WTC11 (cell line): ENCODE measurements around the gene PHC3. TPM values are rescaled to one million over a fixed set of nuclear protein-coding genes. Genes with fewer than 3 reads are reported as not detected.
"Not testable (repeated sequence)": the region's sequence is repeated elsewhere in the genome, so short reads cannot be mapped to it uniquely, and the experiment has no call there.

ENCODE experiments used
- ATAC-seq: fragments of 200-7000 bp; cut with Tn5 transposase; 2 replicates; pipeline ENCODE4 v1.10.0; 2021; ENCODE audit warnings: mild to moderate bottlenecking, moderate library complexity
- CTCF ChIA-PET: fragments of 300-600 bp; sonication (Branson Sonifier 250); formaldehyde crosslinking; loops from one replicate; lab custom pipeline; 2021; ENCODE audit warnings: antibody characterized with exemption; lab: Charles Lee
- POLR2A ChIA-PET: fragments of 350-600 bp; sonication (Branson Sonifier 250); formaldehyde crosslinking; loops from one replicate; lab custom pipeline; 2021; ENCODE audit warnings: antibody characterized with exemption; lab: Charles Lee
- DNase-seq: peaks from one replicate; pipeline ENCODE4 v3.0.0; 2021; ENCODE audit warnings: low spot score
- H3K27ac Mint-ChIP-seq: 2 replicates; pipeline ENCODE4 v1.8.0; 2021; ENCODE audit warnings: mixed read lengths
- H3K27me3 Mint-ChIP-seq: 2 replicates; pipeline ENCODE4 v1.8.0; 2021; ENCODE audit warnings: low read depth, mild to moderate bottlenecking, moderate library complexity, mixed read lengths
- H3K36me3 Mint-ChIP-seq: 2 replicates; pipeline ENCODE4 v1.8.0; 2021; ENCODE audit warnings: mixed read lengths
- H3K4me1 Mint-ChIP-seq: 2 replicates; pipeline ENCODE4 v1.8.0; 2022; ENCODE audit warnings: mixed read lengths
- H3K4me3 Mint-ChIP-seq: 2 replicates; pipeline ENCODE4 v1.8.0; 2021; ENCODE audit warnings: mild to moderate bottlenecking, moderate library complexity, mixed read lengths
- H3K9me3 Mint-ChIP-seq: 2 replicates; pipeline ENCODE4 v1.8.0; 2021; ENCODE audit warnings: mixed read lengths
- CREB1 ChIP-seq: sonication (generic); formaldehyde crosslinking; IDR thresholded peaks from 2 replicates; pipeline ENCODE4 v1.8.0; 2023; ENCODE audit warnings: mild to moderate bottlenecking, missing genetic modification reagents
- CREM ChIP-seq: sonication (generic); formaldehyde crosslinking; IDR thresholded peaks from 2 replicates; pipeline ENCODE4 v1.8.1; 2022; ENCODE audit warnings: mild to moderate bottlenecking, missing genetic modification reagents, moderate library complexity
- CTCF ChIP-seq: fragments of 200-600 bp; IDR thresholded peaks from 2 replicates; pipeline ENCODE4 v1.8.0; 2022; ENCODE audit warnings: antibody characterized with exemption
- E2F4 ChIP-seq: sonication (generic); formaldehyde crosslinking; IDR thresholded peaks from 2 replicates; pipeline ENCODE4 v1.8.1; 2022; ENCODE audit warnings: low read depth, mild to moderate bottlenecking, moderate library complexity, missing genetic modification reagents, borderline replicate concordance
- ETV6 ChIP-seq: sonication (generic); formaldehyde crosslinking; IDR thresholded peaks from 2 replicates; pipeline ENCODE4 v1.8.1; 2022; ENCODE audit warnings: mild to moderate bottlenecking, missing genetic modification reagents
- FOXJ3 ChIP-seq: sonication (generic); formaldehyde crosslinking; IDR thresholded peaks from 2 replicates; pipeline ENCODE4 v1.9.0; 2021; ENCODE audit warnings: missing genetic modification reagents, mild to moderate bottlenecking, borderline replicate concordance
- GRHL2 ChIP-seq: fragments of 250-450 bp; sonication (Bioruptor Pico); IDR thresholded peaks from 2 replicates; pipeline ENCODE4 v1.8.0; 2022; ENCODE audit warnings: mild to moderate bottlenecking, moderate library complexity; ENCODE audit not compliant: insufficient replicate concordance, severe bottlenecking
- JUN ChIP-seq: sonication (generic); formaldehyde crosslinking; IDR thresholded peaks from 2 replicates; pipeline ENCODE4 v1.8.0; 2023; ENCODE audit warnings: mild to moderate bottlenecking, missing genetic modification reagents
- MXD4 ChIP-seq: fragments of 250-450 bp; sonication (Bioruptor Pico); IDR thresholded peaks from 2 replicates; pipeline ENCODE4 v1.8.0; 2021; ENCODE audit warnings: mild to moderate bottlenecking, moderate library complexity, borderline replicate concordance
- NFYB ChIP-seq: sonication (generic); formaldehyde crosslinking; conservative IDR thresholded peaks from 2 replicates; pipeline ENCODE4 v1.8.0; 2022; ENCODE audit warnings: low read depth, missing genetic modification reagents
- NR2C2 ChIP-seq: sonication (generic); formaldehyde crosslinking; IDR thresholded peaks from 2 replicates; pipeline ENCODE4 v1.8.0; 2022; ENCODE audit warnings: mild to moderate bottlenecking, missing genetic modification reagents
- PRDM15 ChIP-seq: sonication (generic); formaldehyde crosslinking; IDR thresholded peaks from 2 replicates; pipeline ENCODE4 v1.8.0; 2022; ENCODE audit warnings: missing genetic modification reagents
- PREB ChIP-seq: sonication (generic); formaldehyde crosslinking; IDR thresholded peaks from 2 replicates; pipeline ENCODE4 v1.8.1; 2022; ENCODE audit warnings: mild to moderate bottlenecking, missing genetic modification reagents, moderate library complexity, borderline replicate concordance
- PRRX2 ChIP-seq: fragments of 250-450 bp; sonication (Bioruptor Pico); IDR thresholded peaks from 2 replicates; pipeline ENCODE4 v1.8.0; 2021; ENCODE audit warnings: mild to moderate bottlenecking
- SMAD4 ChIP-seq: sonication (generic); formaldehyde crosslinking; IDR thresholded peaks from 2 replicates; pipeline ENCODE4 v1.8.0; 2022; ENCODE audit warnings: mild to moderate bottlenecking, missing genetic modification reagents
- TP53 ChIP-seq: sonication (generic); formaldehyde crosslinking; IDR thresholded peaks from 2 replicates; pipeline ENCODE4 v1.8.1; 2023; ENCODE audit warnings: mild to moderate bottlenecking, missing genetic modification reagents
- ZNF232 ChIP-seq: sonication (generic); formaldehyde crosslinking; IDR thresholded peaks from 2 replicates; pipeline ENCODE4 v1.8.0; 2022; ENCODE audit warnings: mild to moderate bottlenecking, missing genetic modification reagents
- total RNA-seq: library from RNA; stranded (reverse); gene quantifications from 3 replicates; pipeline ENCODE4 v1.2.3, GENCODE V29; 2021
- TF ChIP-seq, protein P1 (sequence below): sonication (generic); formaldehyde crosslinking; IDR thresholded peaks from 2 replicates; pipeline ENCODE4 v1.8.0; 2022; ENCODE audit warnings: mild to moderate bottlenecking, missing genetic modification reagents
- TF ChIP-seq, protein P2 (sequence below): sonication (generic); formaldehyde crosslinking; IDR thresholded peaks from 2 replicates; pipeline ENCODE4 v1.8.0; 2023; ENCODE audit warnings: missing genetic modification reagents

Gene PHC3
- total RNA-seq, 1 experiment from 2014 or later, result 27.8 TPM

DNA sequence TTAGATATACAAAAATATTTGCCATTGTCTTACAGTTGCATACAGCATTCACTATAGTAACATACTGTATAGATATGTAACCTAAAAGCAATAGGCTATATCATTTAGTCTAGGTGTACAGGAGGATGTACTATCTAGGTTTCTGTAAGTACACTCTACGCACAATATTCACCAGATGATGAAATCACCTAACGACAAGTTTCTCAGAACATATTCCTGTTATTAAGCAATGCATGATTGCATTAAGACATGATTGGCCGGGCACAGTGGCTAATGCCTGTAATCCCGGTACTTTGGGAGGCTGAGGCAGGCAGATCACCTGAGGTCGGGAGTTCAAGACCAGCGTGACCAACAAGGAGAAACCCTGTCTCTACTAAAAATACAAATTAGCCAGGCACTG, 26.2 kb upstream of the PHC3 start (continued):
- TF ChIP-seq, protein P1, sequence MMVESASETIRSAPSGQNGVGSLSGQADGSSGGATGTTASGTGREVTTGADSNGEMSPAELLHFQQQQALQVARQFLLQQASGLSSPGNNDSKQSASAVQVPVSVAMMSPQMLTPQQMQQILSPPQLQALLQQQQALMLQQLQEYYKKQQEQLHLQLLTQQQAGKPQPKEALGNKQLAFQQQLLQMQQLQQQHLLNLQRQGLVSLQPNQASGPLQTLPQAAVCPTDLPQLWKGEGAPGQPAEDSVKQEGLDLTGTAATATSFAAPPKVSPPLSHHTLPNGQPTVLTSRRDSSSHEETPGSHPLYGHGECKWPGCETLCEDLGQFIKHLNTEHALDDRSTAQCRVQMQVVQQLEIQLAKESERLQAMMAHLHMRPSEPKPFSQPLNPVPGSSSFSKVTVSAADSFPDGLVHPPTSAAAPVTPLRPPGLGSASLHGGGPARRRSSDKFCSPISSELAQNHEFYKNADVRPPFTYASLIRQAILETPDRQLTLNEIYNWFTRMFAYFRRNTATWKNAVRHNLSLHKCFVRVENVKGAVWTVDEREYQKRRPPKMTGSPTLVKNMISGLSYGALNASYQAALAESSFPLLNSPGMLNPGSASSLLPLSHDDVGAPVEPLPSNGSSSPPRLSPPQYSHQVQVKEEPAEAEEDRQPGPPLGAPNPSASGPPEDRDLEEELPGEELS (CRISPR knock-in tag), result no peak
- no peak for TF ChIP-seq SMAD4 (CRISPR knock-in tag)
- no peak for TF ChIP-seq E2F4

GRCh38 chr3:170206164-170206762, 24.7 kb upstream of the PHC3 start:
- H3K9me3 Mint-ChIP-seq, H3K36me3 Mint-ChIP-seq, H3K27ac Mint-ChIP-seq, ATAC-seq, CTCF ChIA-PET, H3K27me3 Mint-ChIP-seq, DNase-seq, H3K4me3 Mint-ChIP-seq, H3K4me1 Mint-ChIP-seq: not testable (repeated sequence)
- POLR2A ChIA-PET, result interaction anchor here (0.6 kb wide), 1 partner anchor 10 kb away, joined by 3 read pairs; no protein-coding TSS in a partner anchor

GRCh38 chr3:170205302-170205701, 23.8 kb upstream of the PHC3 start:
- Mint-ChIP-seq H3K4me3 (no peak overlapping the region), H3K36me3 (no peaks in the 10 kb centered on the region), H3K27me3 (no peaks in the 10 kb centered on the region; the same call in 1 of the 2 replicates), H3K27ac (no peak overlapping the region), H3K9me3 (peaks cover 5% of the 10 kb centered on the region), H3K4me1 (peaks cover 8% of the 10 kb centered on the region)
- ATAC-seq, result no peak
- DNase-seq, result no peak
- ChIA-PET POLR2A (no interaction called here), CTCF (no interaction called here)
- TF ChIP-seq, protein P2, sequence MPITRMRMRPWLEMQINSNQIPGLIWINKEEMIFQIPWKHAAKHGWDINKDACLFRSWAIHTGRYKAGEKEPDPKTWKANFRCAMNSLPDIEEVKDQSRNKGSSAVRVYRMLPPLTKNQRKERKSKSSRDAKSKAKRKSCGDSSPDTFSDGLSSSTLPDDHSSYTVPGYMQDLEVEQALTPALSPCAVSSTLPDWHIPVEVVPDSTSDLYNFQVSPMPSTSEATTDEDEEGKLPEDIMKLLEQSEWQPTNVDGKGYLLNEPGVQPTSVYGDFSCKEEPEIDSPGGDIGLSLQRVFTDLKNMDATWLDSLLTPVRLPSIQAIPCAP (CRISPR knock-in tag), result no peak
- no peak for TF ChIP-seq GRHL2 (CRISPR knock-in tag)
- no peak for TF ChIP-seq TP53 (CRISPR knock-in tag)
- no peak for TF ChIP-seq JUN
- no peak for TF ChIP-seq CTCF
- TF ChIP-seq PRDM15 (CRISPR knock-in tag), result no peak
- no peak for TF ChIP-seq FOXJ3 (CRISPR knock-in tag)
- no peak for TF ChIP-seq PRRX2 (CRISPR knock-in tag)
- no peak for TF ChIP-seq ETV6 (CRISPR knock-in tag)
- TF ChIP-seq CREM (CRISPR knock-in tag), result no peak
- TF ChIP-seq CREB1 (CRISPR knock-in tag), result no peak
- no peak for TF ChIP-seq SMAD4 (CRISPR knock-in tag)
- no peak for TF ChIP-seq ZNF232 (CRISPR knock-in tag)
- TF ChIP-seq NR2C2 (CRISPR knock-in tag), result no peak
- TF ChIP-seq PREB (CRISPR knock-in tag), result no peak
- no peak for TF ChIP-seq NFYB
- TF ChIP-seq MXD4 (CRISPR knock-in tag), result no peak
